Cerebellar cortex (tissue), 1 donor: ENCODE results near the gene QPCTL.
A peak's percentile ranks its signal among the peaks of the same experiment; 100 is the strongest.
"Not testable (repeated sequence)": the region's sequence is repeated elsewhere in the genome, so short reads cannot be mapped to it uniquely, and the experiment has no call there.

ENCODE experiments used
- DNase-seq: peaks from one replicate; pipeline ENCODE4 v3.0.0-alpha.2; 2015; ENCODE audit warnings: low spot score

The QPCTL gene

GRCh38 chr19:45717131-45717982, 24.9 kb downstream of the QPCTL start:
- peak; percentile 99 for DNase-seq

GRCh38 chr19:45717983-45718650, 25.7 kb downstream of the QPCTL start:
- no peak for DNase-seq

GRCh38 chr19:45720065-45720464, 27.6 kb downstream of the QPCTL start:
- not testable (repeated sequence) for DNase-seq

GRCh38 chr19:45728683-45729082, 36.2 kb downstream of the QPCTL start:
- not testable (repeated sequence) for DNase-seq

GRCh38 chr19:45729800-45730290, 37.4 kb downstream of the QPCTL start:
- DNase-seq = no peak

- peak; percentile 97 for DNase-seq
Measured at GRCh38 chr19:45730368-45731288, 38.2 kb downstream of the QPCTL start, which contains the start of gene FBXO46. Gene FBXO46, minus strand, starts transcription at chr19:45730896. Its CDS starts 17,401 bp downstream, at chr19:45713495.

- DNase-seq = no peak
Measured at GRCh38 chr19:45733160-45733810, 40.8 kb downstream of the QPCTL start, which contains the start of gene MEIOSIN. Gene MEIOSIN, plus strand, starts transcription at chr19:45733439. Its CDS starts 1,938 bp downstream, at chr19:45735377.

- DNase-seq = no peak
Measured at GRCh38 chr19:45739498-45740439, 47.3 kb downstream of the QPCTL start.

- DNase-seq = no peak
Measured at GRCh38 chr19:45742969-45743368, 50.5 kb downstream of the QPCTL start.

GRCh38 chr19:45745606-45746005, 53.1 kb downstream of the QPCTL start:
- DNase-seq = no peak

- no peak for DNase-seq
Measured at GRCh38 chr19:45746866-45747265, 54.4 kb downstream of the QPCTL start.

- no peak for DNase-seq
Measured at GRCh38 chr19:45747513-45747912, 55.0 kb downstream of the QPCTL start.

- not testable (repeated sequence) for DNase-seq
Measured at GRCh38 chr19:45751483-45751882, 59.0 kb downstream of the QPCTL start.

GRCh38 chr19:45752639-45753038, 60.2 kb downstream of the QPCTL start:
- no peak for DNase-seq

GRCh38 chr19:45753548-45753947, 61.1 kb downstream of the QPCTL start:
- DNase-seq = no peak
